Measurements from ENCODE around the gene POGZ.
A peak's percentile ranks its signal among the peaks of the same experiment; 100 is the strongest.

The POGZ gene, protein sequence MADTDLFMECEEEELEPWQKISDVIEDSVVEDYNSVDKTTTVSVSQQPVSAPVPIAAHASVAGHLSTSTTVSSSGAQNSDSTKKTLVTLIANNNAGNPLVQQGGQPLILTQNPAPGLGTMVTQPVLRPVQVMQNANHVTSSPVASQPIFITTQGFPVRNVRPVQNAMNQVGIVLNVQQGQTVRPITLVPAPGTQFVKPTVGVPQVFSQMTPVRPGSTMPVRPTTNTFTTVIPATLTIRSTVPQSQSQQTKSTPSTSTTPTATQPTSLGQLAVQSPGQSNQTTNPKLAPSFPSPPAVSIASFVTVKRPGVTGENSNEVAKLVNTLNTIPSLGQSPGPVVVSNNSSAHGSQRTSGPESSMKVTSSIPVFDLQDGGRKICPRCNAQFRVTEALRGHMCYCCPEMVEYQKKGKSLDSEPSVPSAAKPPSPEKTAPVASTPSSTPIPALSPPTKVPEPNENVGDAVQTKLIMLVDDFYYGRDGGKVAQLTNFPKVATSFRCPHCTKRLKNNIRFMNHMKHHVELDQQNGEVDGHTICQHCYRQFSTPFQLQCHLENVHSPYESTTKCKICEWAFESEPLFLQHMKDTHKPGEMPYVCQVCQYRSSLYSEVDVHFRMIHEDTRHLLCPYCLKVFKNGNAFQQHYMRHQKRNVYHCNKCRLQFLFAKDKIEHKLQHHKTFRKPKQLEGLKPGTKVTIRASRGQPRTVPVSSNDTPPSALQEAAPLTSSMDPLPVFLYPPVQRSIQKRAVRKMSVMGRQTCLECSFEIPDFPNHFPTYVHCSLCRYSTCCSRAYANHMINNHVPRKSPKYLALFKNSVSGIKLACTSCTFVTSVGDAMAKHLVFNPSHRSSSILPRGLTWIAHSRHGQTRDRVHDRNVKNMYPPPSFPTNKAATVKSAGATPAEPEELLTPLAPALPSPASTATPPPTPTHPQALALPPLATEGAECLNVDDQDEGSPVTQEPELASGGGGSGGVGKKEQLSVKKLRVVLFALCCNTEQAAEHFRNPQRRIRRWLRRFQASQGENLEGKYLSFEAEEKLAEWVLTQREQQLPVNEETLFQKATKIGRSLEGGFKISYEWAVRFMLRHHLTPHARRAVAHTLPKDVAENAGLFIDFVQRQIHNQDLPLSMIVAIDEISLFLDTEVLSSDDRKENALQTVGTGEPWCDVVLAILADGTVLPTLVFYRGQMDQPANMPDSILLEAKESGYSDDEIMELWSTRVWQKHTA (N-terminal part only)
- total RNA-seq: 73.6 to 89.3 (median 82.0) reads per million in 4 donors

DNA sequence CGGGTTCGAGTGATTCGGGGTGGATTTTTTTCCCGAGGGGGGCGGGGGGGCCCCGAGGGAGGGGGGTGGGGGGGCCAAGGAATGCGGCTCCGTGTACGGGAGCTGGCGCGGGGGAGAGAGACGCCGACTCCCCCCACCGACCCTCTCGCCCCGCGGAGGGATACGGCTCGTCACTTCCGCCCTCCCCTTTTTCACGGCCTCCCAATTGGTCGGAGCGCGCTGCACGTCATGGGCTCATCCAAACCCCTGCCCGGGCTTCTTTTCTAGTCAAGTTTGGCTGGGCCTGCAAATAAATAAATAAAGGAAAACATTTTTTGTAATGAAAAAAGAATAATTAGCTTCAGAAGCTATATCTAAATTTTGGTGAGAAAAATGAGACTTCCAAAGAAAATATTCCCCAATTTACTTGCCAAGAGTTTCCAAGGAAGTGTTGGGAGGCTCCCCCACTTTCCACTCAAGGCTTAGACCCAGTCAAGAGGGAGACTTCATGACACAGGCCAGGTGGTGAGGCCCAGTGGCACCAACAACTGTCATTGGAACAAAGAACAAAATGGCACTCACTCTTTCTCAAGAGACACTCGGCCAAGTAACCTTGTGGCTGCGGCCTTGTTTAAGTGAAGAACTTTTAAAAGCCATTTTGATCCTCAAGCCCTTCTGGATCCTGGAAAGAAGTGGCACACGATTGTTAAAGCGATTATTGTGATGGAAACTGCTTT is at the start of gene POGZ:
Gene POGZ (minus strand): TSS at position 164 of the 716 bp plus-strand sequence. CDS start 17,290 bp downstream, outside the sequence.
- DNase-seq: peak; percentile 81 to 93 (median 87)

DNA sequence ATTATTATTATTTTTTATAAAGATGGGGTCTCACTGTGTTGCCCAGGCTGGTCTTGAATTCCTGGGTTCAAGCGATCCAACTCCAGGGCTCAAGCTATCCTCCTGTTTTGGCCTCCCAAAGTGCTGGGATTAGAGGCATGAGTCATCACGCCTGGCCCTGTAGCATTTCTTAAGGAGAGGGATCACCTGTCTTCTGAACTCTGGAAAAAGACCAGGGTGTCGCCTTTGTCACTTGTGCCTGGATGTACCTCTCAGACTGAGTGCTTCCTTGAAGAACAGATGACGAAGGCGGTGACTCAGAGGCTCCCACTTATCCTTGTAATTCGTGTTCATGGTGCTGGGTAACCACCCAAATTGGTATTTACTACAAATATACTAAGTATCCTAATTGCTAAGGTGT is 49.5 kb upstream of the POGZ start:
- DNase-seq: no peak

DNA sequence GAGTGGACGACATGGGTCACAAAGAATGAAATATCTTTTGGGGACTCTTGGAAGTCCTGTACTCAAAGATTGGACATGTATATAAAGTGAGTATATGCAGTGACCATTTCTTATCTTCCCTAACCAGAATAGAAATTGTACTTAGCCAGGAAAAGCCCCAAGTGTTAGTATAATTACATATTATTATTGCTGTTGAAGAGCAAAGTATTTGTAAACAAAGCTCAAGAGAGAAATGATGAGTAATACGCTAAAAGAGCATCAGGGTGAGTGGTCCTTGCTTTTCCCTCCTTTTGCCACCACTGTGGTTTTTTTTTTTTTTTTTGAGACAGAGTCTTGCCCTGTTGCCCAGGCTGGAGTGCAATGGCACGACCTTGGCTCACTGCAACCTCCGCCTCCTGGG is 45.5 kb upstream of the POGZ start:
- no peak for DNase-seq

DNA sequence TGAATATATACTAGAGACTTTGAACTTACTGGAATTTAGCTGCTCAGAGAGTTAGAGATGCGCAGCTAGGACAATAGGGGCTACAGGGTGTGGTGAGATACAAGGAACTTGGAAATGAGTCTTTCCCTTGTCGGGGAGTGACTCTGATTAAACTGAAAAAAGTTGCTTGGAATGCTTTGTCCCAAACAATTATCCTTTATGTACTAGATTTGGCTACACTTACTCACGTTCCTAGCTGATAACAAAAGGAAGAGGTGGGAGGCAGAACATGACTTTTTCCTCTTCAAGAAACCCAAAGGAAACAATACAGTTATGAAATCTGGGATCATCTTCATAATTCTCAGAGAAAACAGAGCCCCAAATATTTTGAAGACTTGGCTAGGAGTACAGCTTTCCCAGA is 45.0 kb upstream of the POGZ start:
- no peak for DNase-seq

DNA sequence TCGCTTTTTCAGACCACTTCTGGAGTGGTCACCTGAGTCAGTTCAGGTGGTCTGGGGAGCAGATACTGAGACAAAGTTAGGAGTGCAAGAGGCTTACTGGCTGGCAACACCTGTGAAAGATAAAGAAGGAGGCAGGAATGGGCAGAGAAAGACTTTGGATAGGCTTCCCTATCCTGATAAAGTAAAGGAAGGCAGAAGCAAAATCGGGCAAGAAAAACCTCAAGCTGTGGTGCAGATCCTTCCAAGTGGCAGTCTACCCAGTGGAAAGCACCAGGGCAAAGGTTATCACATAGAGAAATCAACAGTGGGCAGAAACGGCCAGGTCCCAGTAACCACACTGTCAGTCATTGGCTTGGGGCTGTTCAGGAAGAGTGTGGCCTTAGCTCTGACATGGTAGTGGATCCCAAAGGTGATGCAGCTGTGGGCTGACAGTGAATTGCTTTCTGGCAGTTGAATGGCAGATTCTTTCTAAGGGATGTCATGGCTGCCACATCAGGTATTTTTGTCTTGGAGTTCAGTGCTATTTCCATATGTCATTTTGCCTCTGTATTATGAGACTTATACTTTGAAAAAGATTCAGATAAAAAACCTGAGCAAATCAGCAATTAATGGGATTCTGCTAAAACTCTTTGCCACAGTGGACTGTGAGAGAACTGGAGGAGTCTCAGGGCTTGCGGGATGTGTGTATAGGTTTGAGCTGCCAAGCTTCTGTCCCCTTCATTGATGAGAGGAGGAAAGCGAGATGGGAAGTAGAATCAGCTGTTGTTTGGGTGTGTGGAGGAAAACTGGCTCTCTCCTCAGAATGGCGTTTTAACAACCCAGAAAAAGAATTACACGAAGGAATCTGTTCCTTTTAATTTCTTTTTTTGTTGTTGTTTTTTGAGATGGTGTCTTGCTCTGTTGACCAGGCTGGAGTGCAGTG is 43.8 kb upstream of the POGZ start:
- no peak for DNase-seq

DNA sequence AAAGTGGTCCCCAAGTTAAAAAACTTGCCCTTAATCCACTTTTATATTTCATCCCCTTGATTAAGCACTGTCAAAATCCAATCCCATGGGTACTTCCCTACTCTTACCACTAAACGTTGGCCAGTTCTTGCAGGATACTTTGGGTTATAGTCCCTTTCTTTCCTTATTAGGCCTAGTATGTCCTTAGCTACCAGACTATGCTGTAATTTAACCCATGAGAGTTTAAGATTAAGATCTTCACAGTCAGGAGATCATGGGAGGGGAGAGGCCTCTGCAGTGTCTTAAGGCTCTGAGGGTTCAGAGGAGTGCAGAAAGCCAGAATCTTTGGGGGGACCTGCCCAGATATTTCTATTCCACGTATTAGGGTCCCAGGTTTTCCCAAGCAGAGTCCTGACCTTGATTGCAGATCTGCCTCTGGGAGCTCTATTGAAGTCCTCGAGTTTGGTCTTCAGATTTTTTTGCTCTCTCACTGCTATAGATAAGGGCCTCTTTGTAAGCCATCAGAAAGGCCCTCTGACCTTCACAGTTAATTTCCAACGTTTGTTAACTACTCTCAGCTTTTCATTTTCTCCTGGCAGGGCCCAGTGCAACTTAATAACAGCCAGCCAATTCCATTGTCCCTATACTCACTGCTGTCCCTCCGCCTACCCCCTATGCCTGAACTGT is 42.9 kb upstream of the POGZ start:
- no peak for DNase-seq

DNA sequence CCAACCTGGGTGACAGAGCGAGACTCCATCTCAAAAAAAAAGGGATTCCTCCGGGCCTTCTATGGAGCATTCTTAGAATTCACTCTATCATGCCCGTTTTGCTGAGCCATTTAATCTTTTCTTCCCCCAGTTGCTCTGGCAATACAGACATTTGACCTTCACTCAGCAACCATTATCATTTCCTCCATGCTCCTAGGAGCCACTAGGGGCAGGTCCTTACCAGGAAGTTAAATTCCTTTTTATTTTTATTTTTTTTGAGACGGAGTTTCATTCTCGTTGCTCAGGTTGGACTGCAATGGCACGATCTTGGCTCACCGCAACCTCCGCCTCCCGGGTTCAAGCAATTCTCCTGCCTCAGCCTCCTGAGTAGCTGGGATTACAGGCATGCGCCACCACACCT is 42.2 kb upstream of the POGZ start:
- DNase-seq: no peak

DNA sequence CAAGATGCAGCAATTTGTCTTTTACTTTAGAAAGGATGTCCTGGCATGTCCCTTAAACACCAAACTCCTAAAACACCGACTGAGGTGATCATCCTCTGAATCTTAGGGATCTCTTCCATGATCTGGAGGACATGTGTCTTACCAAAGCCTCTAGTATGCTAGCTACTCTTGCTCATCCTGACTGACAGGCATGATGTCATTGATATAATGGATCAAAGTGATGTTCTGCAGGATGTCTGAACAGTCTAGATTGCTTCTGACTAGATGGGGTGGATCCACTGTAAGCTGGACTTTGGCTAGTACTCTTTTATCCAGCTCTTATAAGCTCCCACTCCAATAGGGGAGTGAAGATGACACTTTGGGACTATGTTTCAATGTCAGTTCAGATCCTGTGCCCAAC is 40.6 kb upstream of the POGZ start:
- no peak for DNase-seq

DNA sequence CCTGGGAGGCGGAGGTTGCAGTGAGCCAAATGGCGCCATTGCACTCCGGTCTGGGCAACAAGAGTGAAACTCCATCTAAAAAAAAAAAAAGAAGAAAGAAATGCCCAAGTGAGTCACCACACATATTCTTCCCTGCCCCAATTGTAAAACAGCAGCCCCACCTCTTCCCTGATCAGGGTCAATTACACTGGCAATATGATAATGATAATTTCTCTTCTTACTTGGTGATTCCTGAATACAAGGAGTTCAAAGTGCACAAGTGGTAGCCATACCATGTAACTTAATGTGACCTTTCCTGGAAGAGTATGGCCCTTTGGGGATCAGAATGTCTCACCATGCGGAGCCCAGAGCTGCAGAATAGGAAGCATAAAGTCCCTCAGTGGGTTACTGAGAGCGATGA is 40.1 kb upstream of the POGZ start:
- DNase-seq: no peak

DNA sequence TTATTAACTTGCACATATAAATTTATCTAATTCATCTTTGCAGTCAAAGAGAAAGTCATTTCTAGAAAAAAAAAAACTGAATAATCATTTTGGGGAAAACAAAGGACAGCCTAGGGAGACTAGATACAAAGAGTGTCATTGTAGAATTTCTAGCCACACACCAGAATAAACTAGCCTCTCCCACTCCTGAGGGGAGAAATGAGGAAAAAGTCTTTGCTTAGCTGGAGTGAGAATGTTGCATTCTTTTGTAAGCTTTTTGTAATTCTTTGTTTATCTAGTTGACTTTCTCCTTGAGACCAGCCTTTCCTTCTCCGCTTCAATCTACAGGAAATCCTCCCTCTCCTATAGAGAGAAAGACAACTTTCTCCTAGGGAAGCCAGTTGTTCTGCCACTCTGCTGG is 36.0 kb upstream of the POGZ start:
- no peak for DNase-seq

DNA sequence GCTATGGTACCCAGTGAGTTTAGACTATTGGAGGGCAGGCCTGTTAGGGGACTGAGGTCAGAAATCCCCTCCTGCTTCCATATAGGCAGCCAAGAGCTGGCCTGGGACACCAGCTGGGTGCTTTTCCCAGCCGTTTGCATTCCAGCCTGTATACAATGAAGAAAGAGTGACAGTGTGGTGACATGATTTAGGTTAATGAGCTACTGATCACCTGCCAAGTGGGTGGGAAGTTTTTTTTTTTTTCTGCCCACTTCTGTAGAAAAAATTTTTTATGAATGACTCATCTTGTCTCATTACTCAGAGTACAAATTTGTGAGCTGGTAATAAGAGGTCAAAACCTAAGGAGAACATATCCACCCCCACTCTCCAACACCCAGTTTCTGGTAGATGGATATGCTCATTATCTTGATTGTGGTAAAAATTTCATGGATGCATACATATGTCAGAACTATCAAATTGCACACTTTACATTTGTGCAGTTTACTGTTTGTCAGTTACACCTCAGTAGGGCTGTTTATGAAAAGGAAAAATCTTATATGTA is 35.5 kb upstream of the POGZ start:
- no peak for DNase-seq

DNA sequence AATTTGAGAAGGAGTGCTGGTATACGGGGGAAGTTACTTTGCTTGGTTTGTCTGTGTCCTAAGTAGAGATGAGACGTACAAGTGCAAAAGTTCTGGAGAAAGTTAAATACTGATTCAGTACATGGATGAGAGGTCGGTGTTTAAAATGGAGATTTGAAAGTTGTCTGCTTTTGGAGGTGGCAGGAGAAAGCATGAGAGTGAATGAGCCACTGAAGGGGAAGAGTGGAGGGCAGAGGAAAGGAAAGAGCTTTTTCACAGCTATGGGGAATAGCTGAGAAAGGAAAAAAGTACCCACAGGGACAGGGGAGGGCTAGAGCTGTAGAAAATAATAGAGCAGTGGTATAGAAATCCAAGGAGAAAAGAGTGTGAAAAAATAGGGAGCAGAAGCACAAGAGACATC is 33.7 kb upstream of the POGZ start:
- no peak for DNase-seq

DNA sequence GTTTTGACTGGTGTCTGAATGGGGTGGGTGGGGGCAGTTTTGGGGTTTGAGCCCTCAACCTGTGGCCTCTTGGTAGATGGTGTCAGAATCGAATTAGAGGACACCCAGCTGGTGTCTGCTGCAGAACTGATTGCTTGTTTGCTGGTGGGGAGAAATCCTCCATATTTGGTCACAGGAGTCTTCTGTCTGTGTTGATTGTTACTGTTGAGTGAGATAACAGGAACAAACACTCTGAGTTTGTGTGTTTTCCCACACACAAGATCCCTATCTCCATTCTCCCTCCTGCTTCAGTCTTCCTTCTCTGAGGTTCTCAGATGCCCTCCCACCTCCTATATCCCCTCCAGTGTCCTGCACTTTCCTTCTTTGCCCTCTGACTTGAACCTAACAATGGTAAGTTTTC is 32.8 kb upstream of the POGZ start:
- DNase-seq: no peak

DNA sequence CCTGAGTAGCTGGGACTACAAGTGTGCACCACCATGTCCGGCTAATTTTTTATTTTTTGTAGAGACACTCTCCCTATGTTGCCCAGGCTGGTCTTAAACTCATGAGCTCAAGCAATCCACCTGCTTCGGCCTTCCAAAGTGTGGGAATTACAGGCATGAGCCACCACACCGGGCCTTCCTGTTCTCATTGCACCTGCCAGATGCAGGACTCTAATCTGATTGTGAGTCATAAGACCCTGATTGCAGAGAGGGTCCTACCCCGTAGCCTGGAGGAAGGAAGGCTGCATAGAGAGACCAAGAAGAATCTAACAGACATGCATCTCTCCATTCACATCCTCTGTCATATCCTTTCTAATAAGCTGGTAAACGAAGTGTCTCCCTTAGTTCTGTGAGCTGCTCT is 32.3 kb upstream of the POGZ start:
- no peak for DNase-seq

DNA sequence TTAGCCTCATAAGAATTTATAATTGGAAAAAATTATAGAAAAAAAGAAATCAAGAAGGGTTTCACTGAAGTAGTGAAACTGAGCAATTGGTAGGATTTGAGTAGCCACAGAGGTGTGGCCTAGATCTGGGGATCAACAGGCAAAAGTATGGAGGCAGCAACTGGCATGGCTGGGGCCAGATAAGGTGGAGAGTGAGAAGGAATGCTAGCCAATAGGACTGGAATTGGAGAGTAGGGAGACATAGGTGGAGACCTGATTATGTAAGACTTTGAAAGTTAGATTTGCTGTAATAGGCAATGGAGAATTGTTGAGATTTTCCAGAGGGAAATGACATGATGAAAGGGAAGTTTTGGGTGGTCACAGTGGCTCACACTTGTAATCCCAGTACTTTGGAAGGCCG is 27.3 kb upstream of the POGZ start:
- DNase-seq: no peak

DNA sequence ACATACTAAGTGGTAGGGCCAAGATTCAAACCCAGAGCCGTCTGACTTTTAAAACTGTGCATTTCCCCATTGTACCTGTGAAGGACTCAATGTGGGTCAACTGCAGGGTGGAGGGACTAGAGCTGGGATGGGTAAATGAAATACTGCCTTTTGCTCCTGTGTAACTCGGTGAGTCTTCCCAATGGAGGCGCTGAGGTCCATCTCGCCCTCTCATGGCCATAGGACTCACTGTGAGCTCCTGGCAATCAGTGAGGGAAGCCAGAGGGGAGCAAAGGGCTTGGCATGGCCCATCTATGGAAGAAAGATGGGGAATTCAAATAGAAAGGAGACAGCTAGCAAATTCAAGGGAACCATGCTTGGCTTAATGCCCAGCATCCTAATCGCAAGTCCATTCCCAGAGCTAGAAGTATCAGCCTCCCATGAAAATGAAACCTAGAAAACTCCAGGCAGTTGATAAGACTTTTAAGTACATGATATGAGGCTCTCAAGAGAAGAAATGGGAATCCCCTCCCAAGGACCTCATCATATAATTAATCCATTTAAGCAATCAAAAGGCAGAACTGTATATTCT is 26.5 kb upstream of the POGZ start:
- no peak for DNase-seq

DNA sequence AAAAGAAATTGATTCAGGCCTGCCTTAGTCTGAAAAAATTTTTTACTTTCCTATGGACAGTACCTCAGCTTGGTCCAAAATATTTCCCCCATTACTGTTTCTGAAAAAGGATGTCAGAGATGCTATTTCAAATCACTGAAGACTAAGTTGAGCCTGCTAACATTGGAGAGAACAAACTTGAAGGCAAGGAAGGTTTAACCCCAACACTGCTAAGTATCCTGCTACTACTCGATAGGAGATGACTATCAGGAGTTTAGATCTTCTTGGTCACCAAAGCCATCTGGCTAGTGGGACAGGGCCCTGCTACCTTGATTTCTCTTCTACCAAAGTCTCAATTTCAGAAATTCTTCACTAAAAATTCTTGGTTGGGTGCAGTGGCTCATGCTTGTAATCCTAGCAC is 22.7 kb upstream of the POGZ start:
- DNase-seq: no peak

DNA sequence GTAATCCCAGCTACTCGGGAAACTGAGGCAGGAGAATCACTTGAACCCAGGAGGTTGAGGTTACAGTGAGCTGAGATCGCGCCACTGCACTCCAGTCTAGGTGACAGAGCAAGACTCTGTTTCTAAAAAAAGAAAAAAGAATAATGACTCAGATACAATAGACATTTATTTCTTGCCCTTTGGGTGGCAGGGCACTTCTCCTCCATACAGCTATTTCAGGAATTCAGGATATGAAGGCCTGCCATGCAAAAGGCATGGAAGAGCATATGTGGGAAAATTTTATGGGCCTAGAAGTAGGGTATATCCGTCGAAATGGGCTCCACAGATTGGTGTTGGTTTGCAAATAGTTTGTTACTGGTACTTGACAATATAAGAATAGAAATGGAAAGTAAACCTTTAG is 20.2 kb upstream of the POGZ start:
- no peak for DNase-seq

DNA sequence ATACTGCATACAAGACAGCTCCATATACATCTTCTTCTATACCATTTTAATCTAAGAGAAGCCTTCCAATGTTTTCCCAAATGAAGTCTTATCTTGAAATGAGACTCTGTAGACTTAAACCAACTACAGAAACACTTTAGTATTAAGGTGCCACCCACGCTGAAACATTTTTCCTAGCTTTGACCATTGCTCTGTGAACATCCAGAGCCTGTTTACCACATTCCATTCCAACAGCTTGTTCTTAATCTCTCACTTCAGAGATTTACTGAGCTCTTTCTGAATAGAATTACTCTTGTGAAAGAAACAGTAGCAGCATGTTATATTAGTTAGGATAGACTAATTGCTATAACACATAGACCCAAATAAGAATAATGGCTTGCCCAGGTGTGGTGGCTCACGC is 19.6 kb upstream of the POGZ start:
- no peak for DNase-seq

DNA sequence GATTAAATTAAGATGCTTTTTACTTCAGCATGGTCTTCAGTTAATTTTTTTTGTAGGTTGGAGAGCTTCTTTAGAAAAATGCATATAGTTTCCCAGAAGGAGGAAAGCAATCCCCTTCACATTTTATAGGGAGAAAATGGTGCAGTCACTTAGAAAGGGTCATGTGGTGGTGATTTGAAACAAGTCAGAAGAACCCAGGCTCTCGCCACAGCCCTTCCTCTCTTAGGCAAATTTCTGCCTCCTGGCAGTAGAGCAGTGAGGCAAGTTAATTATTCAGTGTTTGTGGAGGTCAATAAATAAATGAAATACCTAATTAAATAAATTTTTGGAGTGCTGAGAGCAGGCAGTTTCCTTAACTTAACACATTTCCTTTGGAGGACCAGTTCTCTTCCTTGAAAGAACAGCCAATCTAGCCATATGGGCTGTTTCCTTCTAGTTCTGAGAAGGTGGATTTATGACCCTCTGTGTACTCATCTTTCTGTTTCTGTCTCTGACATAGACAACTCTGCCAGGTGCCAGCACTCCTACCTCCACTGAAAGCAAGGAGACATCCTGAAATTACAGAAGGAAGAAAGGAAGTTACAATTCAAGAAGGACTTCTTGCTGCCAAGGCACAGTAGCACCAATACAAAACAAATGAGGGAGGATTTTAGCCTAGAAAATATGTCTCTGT is 19.0 kb upstream of the POGZ start:
- no peak for DNase-seq
